Keratinocyte (primary cell): ENCODE data around the gene BATF3. TPM values are rescaled to one million over a fixed set of nuclear protein-coding genes. Genes with fewer than 3 reads are reported as not detected.

Source experiments
- DNase-seq: peaks from one replicate; pipeline ENCODE4 v3.0.0-alpha.2; 2011; ENCODE audit warnings: low read depth, missing footprints, low spot score
- FAIRE-seq: peaks from 2 replicates; lab custom pipeline; 2011; peaks lifted over from hg19 to GRCh38; lab: Jason Lieb, UNC
- H2AFZ ChIP-seq: 2 replicates; pipeline ENCODE4 v1.6.0; 2012; ENCODE audit warnings: low read length, control low read depth, inconsistent platforms; ENCODE audit not compliant: control insufficient read depth
- H3K27ac ChIP-seq: 2 replicates; pipeline ENCODE4 v1.5.1; 2011; ENCODE audit warnings: low read length; ENCODE audit not compliant: control insufficient read depth, insufficient read depth
- H3K27me3 ChIP-seq: 3 replicates; pipeline ENCODE4 v1.6.0; 2011; ENCODE audit warnings: low read length; ENCODE audit not compliant: control insufficient read depth, insufficient read depth; ENCODE audit errors: extremely low read depth
- H3K36me3 ChIP-seq, 2 experiments: 2 replicates in 1 of 2; 3 replicates in 1 of 2; pipeline ENCODE4 v1.5.1; 2011; ENCODE audit warnings: low read length in 2 of 2, mild to moderate bottlenecking in 1 of 2; ENCODE audit not compliant: control insufficient read depth in 2 of 2, insufficient read depth in 2 of 2; ENCODE audit errors: extremely low read depth in 1 of 2
- H3K4me1 ChIP-seq: 3 replicates; pipeline ENCODE4 v1.5.1; 2011; ENCODE audit warnings: low read length; ENCODE audit not compliant: control insufficient read depth, insufficient read depth; ENCODE audit errors: extremely low read depth
- H3K4me2 ChIP-seq: 3 replicates; pipeline ENCODE4 v1.6.0; 2011; ENCODE audit warnings: low read depth, low read length; ENCODE audit not compliant: control insufficient read depth, insufficient read depth; ENCODE audit errors: extremely low read depth
- H3K4me3 ChIP-seq, 3 experiments: fragments of 200-600 bp in 1 of 3; sonication (generic) in 1 of 3; 2 replicates in 2 of 3; 3 replicates in 1 of 3; pipeline ENCODE4 v1.5.1; 2011 to 2016; ENCODE audit warnings: low read length in 3 of 3, mild to moderate bottlenecking in 3 of 3, control low read depth in 2 of 3, inconsistent platforms in 1 of 3, low read depth in 1 of 3, mixed read lengths in 1 of 3, mixed run types in 1 of 3, moderate library complexity in 1 of 3; ENCODE audit not compliant: control insufficient read depth in 2 of 3, insufficient read depth in 2 of 3; ENCODE audit errors: extremely low read depth in 1 of 3
- H3K79me2 ChIP-seq: 2 replicates; pipeline ENCODE4 v1.6.0; 2012; ENCODE audit warnings: low read length; ENCODE audit not compliant: control insufficient read depth, insufficient read depth
- H3K9ac ChIP-seq: 3 replicates; pipeline ENCODE4 v1.6.0; 2011; ENCODE audit warnings: low read length; ENCODE audit not compliant: control insufficient read depth, insufficient read depth; ENCODE audit errors: extremely low read depth
- H3K9me1 ChIP-seq: 3 replicates; pipeline ENCODE4 v1.6.0; 2011; ENCODE audit warnings: low read length; ENCODE audit not compliant: control insufficient read depth, insufficient read depth; ENCODE audit errors: extremely low read depth
- H3K9me3 ChIP-seq: 2 replicates; pipeline ENCODE4 v1.5.1; 2012; ENCODE audit warnings: low read depth, low read length; ENCODE audit not compliant: control insufficient read depth
- H4K20me1 ChIP-seq: 3 replicates; pipeline ENCODE4 v1.6.0; 2011; ENCODE audit warnings: low read length; ENCODE audit not compliant: control insufficient read depth, insufficient read depth; ENCODE audit errors: extremely low read depth
- CTCF ChIP-seq, 3 experiments: IDR thresholded peaks in 1 of 3; conservative IDR thresholded peaks in 1 of 3; optimal IDR thresholded peaks in 1 of 3; 2 replicates in 2 of 3; 3 replicates in 1 of 3; pipeline versions ENCODE3 to v1.5.1; 2011; ENCODE audit warnings: low read length in 3 of 3, mild to moderate bottlenecking in 3 of 3, moderate library complexity in 2 of 3, control low read depth in 1 of 3, inconsistent platforms in 1 of 3; ENCODE audit not compliant: insufficient read depth in 2 of 3; ENCODE audit errors: extremely low read depth in 1 of 3
- EZH2 ChIP-seq: IDR thresholded peaks from one replicate; pipeline ENCODE4 v1.6.1; 2012; ENCODE audit warnings: inconsistent platforms, mild to moderate bottlenecking, low read length, moderate library complexity
- dilution Hi-C: fragments of 300-500 bp; cut with MboI; formaldehyde crosslinking; loops from one replicate; pipeline ENCODE4 v1.7.0; 2020; ENCODE audit warnings: low sequenced_read_pairs; ENCODE audit not compliant: extremely low pct_ligation_motif_present
- polyA plus RNA-seq, 5 experiments: library from polyadenylated mRNA; depleted of rRNA in 3 of 5; stranded (reverse) in 3 of 5; stranded (forward) in 1 of 5; unstranded in 1 of 5; fragments of >200 nt; gene quantifications; 1 replicate in 1 of 5; 2 replicates in 3 of 5; 3 replicates in 1 of 5; pipeline versions ENCODE4 v1.2.1 to v1.2.3, GENCODE V29; 2011 to 2012; ENCODE audit warnings: missing spikeins in 2 of 5, low read depth in 1 of 5, low replicate concordance in 1 of 5

Gene BATF3
- polyA plus RNA-seq, 1 donor (not counting 4 experiments of a cell fraction or from before 2014, with no cell fraction given) = not detected

GRCh38 chr1:212700892-212701819 is 1.5 kb upstream of the BATF3 start:
- dilution Hi-C loops = no loop called here
- Histone ChIP-seq H3K9me1 (no peaks in the 10 kb centered on the region), H4K20me1 (no peaks in the 10 kb centered on the region), H3K4me2 (no peak overlapping the region), H3K79me2 (no peaks in the 10 kb centered on the region), H3K4me3 (no peak overlapping the region), H2AFZ (no peak overlapping the region), H3K36me3 (no peaks in the 10 kb centered on the region), H3K4me1 (peaks cover 7% of the 10 kb centered on the region), H3K27me3 (peaks cover 65% of the 10 kb centered on the region), H3K27ac (no peak overlapping the region), H3K9ac (no peak overlapping the region), H3K9me3 (no peaks in the 10 kb centered on the region)
- TF ChIP-seq CTCF (optimal IDR thresholded peaks at IDR 0.05 in 1 of 3, IDR thresholded peaks at IDR 0.05 in 1 of 3, conservative IDR thresholded peaks at IDR 0.05 in 1 of 3; ENCODE audit: extremely low read depth in 1 of 3, insufficient read depth in 2 of 3, low read length in 3 of 3) (peak in 2 of 3 experiments; percentile 13 to 18), EZH2 (no peak)
- DNase-seq (no peak), FAIRE-seq (no peak)

GRCh38 chr1:212700223-212700891 is 717 bp upstream of the BATF3 start:
- Histone ChIP-seq H3K9me3 (no peaks in the 10 kb centered on the region), H3K36me3 (no peaks in the 10 kb centered on the region), H3K4me3 (peak overlapping the region; percentile 36 to 55 (median 41)), H2AFZ (no peak overlapping the region), H3K4me2 (peak overlapping the region; percentile 74), H3K4me1 (peaks cover 7% of the 10 kb centered on the region), H4K20me1 (no peaks in the 10 kb centered on the region), H3K27me3 (peaks cover 73% of the 10 kb centered on the region), H3K27ac (no peak overlapping the region), H3K79me2 (no peaks in the 10 kb centered on the region), H3K9ac (no peak overlapping the region), H3K9me1 (no peaks in the 10 kb centered on the region)
- dilution Hi-C loops = no loop called here
- DNase-seq (no peak), FAIRE-seq (no peak)
- no peak for TF ChIP-seq CTCF (optimal IDR thresholded peaks at IDR 0.05 in 1 of 3, IDR thresholded peaks at IDR 0.05 in 1 of 3, conservative IDR thresholded peaks at IDR 0.05 in 1 of 3; ENCODE audit: extremely low read depth in 1 of 3, insufficient read depth in 2 of 3, low read length in 3 of 3)
- TF ChIP-seq EZH2 = peak; percentile 68
